NCI-H1436 (cell line): Measurements from ENCODE around the gene EPS8.

Experiments
- DNase-seq: peaks from one replicate; lab custom pipeline; 2025; lab: John Stamatoyannopoulos, UW

The EPS8 gene

DNA sequence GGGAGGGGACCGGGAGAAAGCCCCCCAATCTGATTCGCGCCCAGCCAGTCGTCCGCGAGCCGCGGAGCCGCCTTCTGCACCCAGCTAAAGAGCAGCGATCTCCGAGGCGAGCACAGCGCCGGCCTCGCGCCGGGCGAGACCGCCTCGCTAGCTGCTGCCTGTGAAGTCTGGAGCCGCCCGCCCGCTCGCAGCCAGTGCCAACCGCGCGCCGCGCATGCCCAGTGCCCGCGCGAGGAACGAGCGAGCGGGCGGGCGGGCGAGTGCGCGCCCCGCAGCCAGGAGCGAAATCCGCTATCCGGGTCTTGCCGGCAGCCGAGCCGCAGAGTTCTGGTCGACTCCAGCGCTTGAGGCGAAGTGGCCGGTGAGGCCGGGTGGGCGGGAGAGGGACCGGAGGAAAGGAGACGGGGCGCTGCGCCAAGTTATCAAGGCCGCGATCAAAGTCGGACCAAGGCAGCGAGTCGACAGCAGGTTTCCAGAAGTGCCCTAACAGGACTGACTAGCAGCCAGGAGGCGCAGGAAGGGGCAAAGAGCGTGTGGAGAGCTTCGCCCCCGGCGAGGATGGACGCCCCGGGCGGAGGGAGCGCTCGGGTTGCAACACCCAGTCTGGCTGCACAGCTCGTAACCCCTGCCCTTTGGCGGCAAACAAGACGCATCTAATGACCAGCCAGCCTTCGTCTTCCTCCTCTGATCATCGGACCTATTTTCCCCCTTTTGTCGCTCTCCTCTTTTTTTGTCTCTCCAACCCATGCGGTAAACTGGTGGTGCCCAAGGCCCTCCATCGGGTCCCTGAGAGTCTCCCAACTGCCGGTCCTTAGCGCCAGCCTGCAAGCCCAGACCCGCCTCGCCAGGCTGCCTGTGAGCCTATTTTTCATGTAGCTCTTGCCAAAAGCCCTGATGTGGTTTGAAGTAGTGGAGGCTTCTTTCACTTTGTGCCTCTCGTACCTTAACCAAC, at the start of gene EPS8:
Gene EPS8, minus strand, starts transcription at position 169 of the 952 bp plus-strand sequence. CDS start 106,437 bp downstream, outside the sequence.
- peak; percentile 87 for DNase-seq

DNA sequence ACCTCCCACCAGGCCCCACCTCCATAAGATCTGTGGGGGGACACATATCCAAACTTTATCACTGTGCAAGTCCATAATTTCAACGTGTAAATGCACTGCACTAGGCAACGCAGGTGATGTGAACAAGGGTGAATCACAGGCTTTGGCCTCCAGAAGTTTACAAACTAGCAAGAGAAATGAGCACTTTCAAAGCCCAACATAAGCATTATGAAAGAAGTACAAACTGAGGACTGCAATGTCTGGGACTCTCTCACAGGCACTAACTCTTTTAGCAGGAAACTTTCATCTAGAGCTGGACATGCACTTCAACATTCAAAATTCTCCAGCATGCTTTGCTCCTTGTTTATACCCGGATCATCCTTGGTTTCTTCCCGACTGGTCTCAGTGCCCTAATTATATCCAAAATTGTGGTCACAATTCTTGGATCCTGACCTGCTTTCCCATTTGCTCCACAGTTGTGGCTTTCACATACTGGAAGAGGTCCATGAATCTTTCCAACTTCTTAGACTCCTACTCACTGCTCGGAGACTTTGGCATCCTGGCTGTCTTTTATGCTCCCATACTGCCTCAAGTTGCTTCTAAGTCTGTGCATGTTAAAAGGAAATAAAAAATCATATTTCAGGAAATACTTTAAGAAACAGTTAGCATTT, 48.1 kb upstream of the EPS8 start:
- DNase-seq, result no peak

DNA sequence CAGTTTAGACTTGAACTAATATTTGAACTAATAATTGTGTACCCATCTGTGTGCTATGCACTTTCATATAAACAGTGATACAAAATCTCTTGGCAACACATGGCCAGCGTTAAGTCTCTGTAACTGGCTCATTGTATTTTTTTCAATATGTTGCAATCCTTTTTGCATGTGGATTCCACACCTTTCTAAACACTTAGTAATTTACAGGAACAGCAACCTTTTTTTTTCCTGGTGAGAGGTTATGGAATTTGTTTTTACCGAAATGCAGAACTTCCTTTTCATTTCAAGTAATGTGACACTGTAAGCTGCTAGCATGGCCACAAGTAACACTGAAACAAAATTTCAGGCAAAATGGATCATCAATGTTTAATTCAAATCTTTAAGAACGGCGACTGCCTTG, 45.4 kb upstream of the EPS8 start:
- DNase-seq, result no peak

DNA sequence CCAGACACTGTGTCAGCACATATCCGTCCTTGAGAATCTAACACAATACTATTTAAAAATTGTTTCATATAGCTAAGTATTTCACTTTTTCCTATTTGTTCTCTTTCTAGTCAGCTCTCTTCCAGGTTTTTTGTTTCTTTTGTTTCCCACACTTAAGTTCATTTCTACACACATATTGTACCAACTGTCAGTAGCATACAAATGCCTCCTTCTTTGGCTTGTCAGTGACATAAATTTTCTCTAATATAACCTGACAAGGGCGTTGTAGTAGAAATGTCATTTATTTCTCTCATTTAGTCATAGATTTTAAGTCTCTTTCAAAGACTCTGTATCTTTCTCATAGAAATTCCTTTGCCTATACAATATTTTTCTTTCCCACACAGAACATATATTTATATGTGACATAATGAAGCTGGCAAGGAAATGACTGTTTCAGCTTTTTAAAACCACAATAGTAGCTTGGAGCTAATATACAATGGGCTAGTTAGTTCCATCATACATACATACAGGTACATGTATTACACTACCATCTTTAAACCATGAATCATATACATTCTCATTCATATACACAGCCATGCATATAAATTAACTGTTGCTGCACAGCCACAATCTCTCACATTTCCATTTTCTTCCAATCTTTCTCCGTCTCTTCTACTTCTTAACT, 42.3 kb upstream of the EPS8 start:
- no peak for DNase-seq

DNA sequence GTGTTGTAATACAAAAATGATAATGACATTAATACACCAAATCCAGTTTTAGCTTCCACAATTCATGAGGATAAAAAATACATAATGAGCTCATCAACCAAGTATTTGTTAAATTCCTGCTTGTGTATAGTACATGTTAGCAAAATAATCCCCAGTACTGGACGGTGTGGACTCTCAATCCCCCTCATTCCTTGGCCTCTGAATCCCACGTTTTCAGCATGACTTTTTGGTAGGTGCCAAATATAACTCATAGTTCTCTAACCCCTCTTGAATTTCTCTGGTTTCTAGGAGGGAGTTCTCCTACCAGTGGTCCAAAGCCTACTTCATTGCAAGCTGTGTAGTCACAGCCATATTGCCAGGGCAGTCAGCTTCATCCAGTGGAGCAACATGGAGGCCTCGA, 41.4 kb upstream of the EPS8 start:
- DNase-seq, result no peak

DNA sequence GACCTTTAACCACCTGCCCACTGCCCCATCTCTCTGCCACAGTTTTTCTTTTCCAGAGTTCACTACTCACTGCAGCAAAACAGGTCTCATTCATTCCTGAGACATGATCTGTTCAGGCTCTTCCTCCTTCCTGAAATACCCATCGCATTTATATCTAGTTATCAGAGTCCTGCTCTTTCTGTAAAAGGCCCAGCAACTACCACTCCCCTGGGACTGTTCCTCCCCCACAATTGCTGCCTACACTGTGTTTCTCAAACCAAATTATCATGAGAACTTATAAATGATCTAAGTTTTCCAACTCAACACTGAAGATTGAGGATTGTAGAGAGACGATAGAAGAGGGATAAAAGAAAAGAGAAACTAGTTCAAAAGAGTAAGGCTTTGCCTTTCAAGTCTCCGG, 40.8 kb upstream of the EPS8 start:
- no peak for DNase-seq

DNA sequence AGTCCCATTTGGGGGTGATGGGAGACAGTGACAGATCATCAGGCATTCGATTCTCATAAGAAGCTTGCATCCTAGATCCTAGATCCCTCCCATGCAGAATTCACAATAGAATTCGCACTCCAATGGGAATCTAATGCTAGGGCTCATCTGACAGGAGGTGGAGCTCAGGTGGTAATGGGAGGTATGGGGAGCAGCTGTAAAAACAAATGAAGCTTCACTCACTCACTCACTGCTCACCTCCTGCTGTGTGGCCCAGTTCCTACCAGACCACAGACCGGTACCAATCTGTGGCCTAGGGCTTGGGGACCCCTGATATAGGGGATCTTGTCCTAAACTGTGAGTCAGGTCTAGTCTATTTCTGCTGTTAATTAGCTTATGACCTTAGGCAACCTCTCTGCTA, 40.1 kb upstream of the EPS8 start:
- no peak for DNase-seq

DNA sequence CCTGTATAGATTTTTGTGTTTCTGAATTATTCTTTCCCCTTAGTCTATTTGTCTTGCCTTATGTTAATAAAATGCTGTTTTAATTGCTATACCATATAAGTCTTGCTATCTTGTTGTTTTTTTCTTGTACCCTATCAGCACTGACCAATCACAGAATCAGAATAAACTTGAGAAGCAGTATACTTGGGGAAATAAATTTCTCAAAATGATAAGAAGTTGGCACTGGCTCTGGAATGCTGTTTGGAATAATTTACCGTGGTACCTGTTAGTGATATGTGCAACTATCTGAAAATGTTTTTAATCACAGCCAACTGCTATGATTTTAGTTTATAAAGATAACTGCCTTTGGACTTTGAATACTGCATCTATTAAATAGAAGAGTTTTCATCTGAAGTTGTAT, 37.9 kb upstream of the EPS8 start:
- DNase-seq, result no peak

DNA sequence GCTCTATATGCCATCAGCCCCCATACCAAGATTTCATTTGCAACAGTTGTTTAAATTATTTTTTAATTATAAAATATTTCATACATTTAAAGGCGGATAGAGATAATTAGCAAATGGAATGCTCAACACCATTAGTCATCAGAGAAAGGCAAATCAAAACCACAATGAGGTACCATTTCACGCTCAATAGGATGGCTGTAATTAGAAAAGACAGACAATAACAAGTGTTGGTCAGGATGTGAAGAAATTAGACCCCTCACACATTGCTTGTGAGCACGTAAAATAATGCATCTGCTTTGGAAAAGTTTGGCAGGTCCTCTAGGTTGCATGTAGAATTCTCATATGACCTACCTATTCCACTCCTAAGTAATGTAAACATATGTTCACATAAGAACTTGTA, 35.3 kb upstream of the EPS8 start:
- DNase-seq, result no peak

DNA sequence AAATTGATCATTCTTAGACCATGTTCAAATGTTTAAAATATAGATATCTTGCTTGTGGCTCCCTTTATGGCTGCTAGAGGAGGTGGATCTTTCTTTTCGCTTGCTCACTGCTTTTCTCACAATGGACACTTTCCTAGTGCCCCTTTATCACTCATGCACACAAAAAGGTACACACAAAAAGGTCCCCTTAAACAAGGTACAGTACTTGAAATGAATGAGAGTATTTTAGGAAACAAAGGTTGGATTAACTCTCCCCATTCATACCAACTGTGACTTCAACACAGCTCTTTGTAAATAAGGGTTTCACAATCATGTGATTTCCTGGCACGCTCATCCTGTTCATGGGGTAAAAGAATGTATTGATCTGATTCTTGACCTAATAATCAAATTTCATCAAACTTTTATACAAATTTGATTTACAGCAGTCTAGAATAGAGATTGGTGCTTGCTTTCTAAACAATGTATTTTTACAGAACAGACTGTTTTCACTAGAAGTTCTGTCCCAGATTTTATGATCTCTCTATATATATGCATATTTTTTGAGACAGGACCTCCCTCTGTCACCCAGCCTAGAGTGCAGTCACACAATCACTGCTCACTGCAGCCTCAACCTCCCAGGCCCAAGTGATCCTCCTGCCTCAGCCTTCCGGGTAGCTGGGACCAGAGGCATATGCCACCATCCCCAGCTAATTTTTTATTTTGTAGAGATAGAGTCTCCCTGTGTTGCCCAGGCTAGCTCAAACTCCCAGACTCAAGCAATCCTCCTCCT, 34.4 kb upstream of the EPS8 start:
- peak; percentile 32 for DNase-seq

DNA sequence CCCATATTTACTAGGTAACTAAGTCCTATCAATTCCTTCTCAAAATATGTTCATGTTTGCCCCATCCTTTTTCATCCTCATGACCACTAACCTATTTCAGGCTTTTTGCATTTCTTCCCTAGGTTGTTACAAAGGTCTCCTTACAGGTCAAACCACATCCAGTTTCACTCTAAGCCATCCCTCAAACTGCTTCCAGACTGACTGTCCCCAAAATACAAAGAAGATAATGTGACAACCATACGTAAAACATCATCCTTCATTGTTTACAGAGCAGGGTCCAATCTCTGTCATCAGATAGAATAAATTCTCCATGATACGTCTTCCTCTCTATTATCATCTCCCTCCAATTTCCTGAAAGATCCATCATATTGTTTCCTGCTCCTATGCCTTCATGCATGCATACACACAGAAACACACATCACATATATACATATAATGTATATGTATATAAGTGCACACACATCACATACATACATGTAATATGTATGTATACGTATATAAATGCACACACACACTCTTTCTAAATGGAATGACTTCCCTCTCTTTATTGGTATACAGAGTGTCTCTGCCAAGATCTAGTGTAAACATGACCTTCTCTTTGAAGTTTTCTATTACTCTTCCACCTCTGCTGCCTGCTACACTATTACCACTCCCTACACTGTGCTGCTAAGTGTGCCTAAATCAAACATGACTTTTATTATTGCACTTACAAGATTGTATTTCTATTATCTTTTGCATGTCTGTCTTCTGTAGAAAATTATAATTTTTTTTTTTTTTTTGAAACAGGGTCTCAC, 30.7 kb upstream of the EPS8 start:
- no peak for DNase-seq

DNA sequence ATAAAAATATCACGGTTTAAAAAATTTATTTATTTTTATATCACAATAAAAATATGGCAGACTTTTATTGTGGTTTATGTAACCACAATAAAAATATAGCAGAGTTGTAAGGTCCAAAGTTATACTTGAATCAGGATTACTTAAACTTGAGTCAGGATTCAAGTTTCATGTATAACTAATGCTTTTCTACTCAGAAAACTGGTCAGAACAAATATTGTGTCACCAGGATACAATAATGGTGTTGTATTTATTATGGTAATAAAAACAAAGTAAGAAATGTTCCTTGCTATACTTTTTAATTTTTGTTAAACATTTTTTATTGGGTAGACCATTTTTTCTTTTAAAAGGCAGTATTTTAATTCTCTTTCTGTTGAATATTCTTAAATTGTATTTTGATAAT, 29.2 kb upstream of the EPS8 start:
- no peak for DNase-seq

DNA sequence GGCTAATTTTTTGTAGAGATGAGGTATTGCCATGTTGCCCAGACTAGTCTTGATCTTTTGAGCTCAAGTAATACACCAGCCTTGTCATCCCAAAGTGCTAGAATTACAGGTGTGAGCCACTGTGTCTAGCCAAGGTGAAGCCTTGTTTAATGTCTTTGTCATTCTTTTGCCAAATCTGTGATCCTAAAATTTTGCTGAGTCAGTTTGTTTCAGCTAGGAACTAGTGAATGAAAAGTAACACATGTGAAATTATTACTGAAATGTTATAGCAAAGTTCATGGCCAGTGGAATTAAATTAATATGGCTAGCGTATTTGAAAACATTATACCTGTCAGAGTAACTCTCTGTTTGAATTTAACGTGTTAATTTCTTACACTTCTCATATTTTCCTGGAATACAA, 26.5 kb upstream of the EPS8 start:
- DNase-seq, result no peak

DNA sequence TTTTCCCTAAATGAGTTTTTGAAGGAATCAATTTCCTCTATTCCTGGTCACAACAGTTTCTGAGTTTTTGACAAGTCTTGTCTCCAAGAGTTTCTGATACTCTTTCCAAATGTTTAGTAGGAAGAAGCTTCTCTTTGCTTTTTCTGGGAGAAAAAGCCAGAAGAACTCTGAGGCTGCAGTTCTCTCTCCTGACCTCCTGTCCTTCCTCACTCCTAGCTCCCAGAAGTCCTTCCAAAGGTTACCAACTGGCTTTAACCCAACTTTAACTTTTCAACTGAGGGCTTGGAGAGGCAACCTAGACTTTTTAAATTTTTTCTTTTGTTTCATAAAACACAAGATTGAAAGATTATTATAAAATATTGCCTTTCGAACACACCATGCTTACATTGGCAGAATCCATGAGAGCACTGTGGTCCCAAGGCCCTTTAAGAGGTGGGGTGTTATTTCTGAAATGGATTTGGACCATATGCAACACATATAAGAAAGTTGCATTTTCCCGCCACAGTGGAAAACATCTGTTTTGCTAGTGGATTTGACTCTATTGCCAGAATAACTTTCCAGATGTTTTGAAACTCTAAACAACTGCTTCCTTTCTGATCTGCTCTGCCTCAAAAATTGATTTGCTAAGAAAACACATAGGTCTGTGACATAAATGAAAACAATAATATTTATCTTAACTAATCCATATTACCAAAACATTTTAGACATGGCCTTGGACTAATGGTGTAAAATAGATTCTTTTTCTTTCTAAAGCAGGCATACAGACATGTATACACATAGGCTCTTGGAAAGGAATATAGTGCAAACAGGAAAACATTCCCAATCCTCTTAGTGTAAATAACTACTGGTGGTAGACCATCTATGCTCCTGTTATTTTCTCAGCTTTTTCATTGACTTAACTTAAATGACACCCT, 22.3 kb upstream of the EPS8 start:
- no peak for DNase-seq

DNA sequence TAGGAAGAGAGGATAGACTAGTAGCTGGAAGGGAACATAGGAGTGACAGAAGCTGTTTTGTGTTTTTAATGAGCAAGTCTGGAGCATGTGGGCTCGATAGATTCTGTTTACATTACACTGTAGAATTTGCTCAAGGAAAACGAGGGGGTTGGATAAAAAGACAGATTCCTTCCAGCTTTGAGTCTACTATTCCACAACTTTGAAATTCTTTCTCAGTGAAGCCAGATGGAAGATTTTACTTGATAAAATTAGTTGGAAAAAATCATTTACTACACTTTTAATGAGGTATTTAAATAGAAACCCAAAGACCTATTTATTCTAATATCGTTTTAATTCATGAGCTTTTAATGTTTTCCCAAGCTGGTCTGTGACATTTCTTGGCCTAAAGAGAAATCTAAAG, 19.5 kb upstream of the EPS8 start:
- no peak for DNase-seq

DNA sequence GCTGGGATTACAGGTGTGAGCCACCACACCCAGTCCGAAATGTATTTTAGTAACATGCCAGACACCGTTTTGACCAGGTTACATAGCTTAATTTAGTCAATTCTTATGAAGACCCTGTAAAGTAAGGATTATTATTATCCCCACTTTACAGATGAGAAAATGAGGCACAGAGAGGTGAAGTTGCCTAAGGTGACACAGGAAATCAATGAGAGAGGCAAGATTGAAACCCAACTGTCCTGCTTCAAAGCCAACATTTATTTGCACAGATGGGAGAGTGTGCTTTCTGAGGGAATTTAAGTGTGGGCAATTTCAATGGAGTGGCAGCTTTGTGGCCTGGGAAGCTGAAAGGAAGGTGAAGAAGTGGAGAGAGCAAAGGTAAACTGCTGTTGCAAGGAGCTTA, 19.1 kb upstream of the EPS8 start:
- no peak for DNase-seq

DNA sequence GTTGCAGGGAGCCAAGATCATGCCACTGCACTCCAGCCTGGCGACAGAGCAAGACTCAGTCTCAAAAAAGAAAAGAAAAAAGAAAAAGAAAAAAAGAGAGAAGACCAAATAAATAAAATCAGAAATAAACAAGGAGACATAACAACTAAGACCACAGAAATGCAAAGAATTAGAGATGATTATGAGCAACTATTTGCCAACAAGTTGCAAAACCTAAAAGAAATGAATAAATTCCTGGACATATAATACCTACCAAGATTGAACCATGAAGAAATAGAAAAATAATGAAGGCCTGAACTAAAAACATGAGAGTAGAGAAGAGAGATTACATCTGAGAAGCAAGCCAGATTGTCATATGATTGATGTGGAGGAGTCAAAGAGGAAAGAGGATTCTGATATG, 17.6 kb upstream of the EPS8 start:
- DNase-seq, result no peak

DNA sequence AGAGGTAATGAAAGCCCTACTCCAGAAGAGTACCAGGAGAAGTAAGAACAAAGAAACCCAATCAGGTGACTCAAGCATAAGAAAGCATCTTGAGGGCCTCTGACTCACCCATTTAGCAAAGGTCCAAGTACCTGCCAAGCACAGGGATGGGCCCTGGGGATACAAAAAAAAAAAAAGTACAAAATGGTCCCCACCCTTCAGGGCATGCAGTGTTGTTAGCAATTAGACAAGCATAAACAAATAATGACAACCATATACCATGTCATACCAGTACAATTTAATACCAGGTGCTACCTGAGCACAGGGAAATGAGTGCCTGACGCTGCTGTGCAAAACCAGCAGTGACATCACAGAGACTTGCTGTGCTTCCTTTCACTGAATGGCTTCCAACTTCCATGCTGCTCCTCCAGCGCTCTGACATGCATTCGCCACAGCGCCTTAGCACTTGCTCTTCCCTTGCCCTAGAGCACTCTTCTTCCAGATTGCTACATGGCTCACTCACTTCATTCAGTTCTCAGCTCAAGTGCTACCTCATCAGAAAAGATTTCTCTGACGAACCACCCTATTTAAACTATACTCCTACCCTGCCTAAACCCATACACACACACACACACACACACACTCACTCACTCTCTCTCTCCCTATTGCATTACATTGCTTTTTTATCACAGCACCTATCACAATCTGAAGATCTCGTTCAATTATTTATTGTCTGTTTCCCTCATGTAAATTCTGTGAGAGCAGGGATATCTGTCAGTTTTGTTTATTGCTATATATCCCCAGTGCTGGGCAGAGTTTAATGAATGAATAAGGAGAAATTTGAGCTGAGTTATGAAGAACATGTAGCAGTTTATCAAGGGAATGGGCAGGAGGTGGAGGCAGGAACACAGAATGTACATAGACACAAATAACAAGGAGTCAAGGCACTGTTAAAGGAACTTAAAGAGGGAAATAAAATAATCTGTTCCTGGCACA, 12.9 kb upstream of the EPS8 start:
- peak; percentile 44 for DNase-seq

DNA sequence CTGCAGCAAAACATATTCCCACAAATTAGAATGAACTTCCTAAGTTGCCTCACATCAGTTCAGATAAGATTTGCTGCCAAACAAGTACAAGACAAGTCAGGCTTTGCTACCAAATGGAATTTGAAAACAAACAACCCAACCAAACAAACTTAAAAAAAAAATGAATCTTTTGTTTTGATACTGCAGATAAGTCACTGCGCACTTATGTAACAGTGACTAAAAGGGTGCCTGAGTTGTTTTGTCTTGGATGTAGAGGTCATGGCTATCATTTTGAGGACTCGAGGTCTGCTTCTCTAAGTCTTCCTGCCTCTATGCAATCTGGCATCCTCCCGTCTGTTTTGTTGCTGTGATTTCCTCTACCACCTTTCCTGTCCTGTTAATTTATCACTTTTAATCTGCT, 11.1 kb upstream of the EPS8 start:
- no peak for DNase-seq
